H1 (cell line): Measurements from ENCODE around the gene GLCE. TPM values are rescaled to one million over a fixed set of nuclear protein-coding genes. Genes with fewer than 3 reads are reported as not detected.

Experiments
- CTCF ChIA-PET: fragments of 300-600 bp; sonication (Branson Sonifier 250); formaldehyde crosslinking; loops from one replicate; lab custom pipeline; 2021; ENCODE audit not compliant: partially characterized antibody; lab: Charles Lee
- POLR2A ChIA-PET: fragments of 300-600 bp; sonication (Branson Sonifier 250); formaldehyde crosslinking; loops from one replicate; lab custom pipeline; 2021; ENCODE audit warnings: inconsistent platforms; ENCODE audit not compliant: partially characterized antibody; lab: Charles Lee
- DNase-seq, 2 experiments: peaks; one replicate each; pipeline versions ENCODE4 v3.0.0 to v3.0.0-alpha.2; 2010 to 2022; ENCODE audit warnings: low spot score in 2 of 2, low read depth in 1 of 2, mixed read lengths in 1 of 2
- FAIRE-seq: peaks from 2 replicates; lab custom pipeline; 2011; peaks lifted over from hg19 to GRCh38; lab: Jason Lieb, UNC
- H2AFZ ChIP-seq: 2 replicates; pipeline ENCODE4 v1.8.1; 2012; ENCODE audit warnings: low read length, inconsistent platforms
- H2AK5ac ChIP-seq: 2 replicates; pipeline ENCODE4 v1.6.1; 2013; ENCODE audit warnings: low read depth, low read length
- H2BK120ac ChIP-seq: replicated peaks from 2 replicates; pipeline ENCODE3; 2013; ENCODE audit warnings: low read depth, low read length, inconsistent platforms
- H2BK12ac ChIP-seq: 2 replicates; pipeline ENCODE4 v1.6.1; 2013; ENCODE audit warnings: low read depth, low read length
- H2BK15ac ChIP-seq: 2 replicates; pipeline ENCODE4 v1.6.1; 2013; ENCODE audit warnings: low read length
- H2BK20ac ChIP-seq: 2 replicates; pipeline ENCODE4 v1.6.1; 2013; ENCODE audit warnings: low read length
- H2BK5ac ChIP-seq: 2 replicates; pipeline ENCODE4 v1.6.1; 2013; ENCODE audit warnings: low read depth, low read length
- H3K14ac ChIP-seq: 2 replicates; pipeline ENCODE4 v1.6.1; 2013; ENCODE audit warnings: inconsistent platforms; ENCODE audit not compliant: insufficient read length
- H3K18ac ChIP-seq: 2 replicates; pipeline ENCODE4 v1.6.1; 2013; ENCODE audit warnings: low read length; ENCODE audit errors: extremely low read depth
- H3K23ac ChIP-seq: 2 replicates; pipeline ENCODE4 v1.6.1; 2013; ENCODE audit warnings: inconsistent platforms; ENCODE audit not compliant: insufficient read length
- H3K23me2 ChIP-seq: 2 replicates; pipeline ENCODE4 v1.6.1; 2013; ENCODE audit warnings: low read depth, low read length
- H3K27ac ChIP-seq: 2 replicates; pipeline ENCODE4 v1.6.1; 2011; ENCODE audit warnings: low read depth, low read length, inconsistent platforms
- H3K27me3 ChIP-seq, 4 experiments: replicated peaks in 1 of 4; 1 replicate in 1 of 4; 2 replicates in 3 of 4; pipeline versions ENCODE4 v1.6.1 to v1.8.1; 2011 to 2013; ENCODE audit warnings: low read length in 3 of 4, mild to moderate bottlenecking in 3 of 4, inconsistent platforms in 2 of 4, mixed read lengths in 2 of 4, moderate library complexity in 1 of 4; ENCODE audit not compliant: control insufficient read depth in 3 of 4, insufficient read depth in 3 of 4; ENCODE audit errors: extremely low read depth in 1 of 4
- H3K36me3 ChIP-seq, 4 experiments: 2 replicates each; pipeline versions ENCODE4 v1.6.1 to v1.8.1; 2011 to 2013; ENCODE audit warnings: mild to moderate bottlenecking in 4 of 4, low read length in 3 of 4, moderate library complexity in 2 of 4, control low read depth in 1 of 4, inconsistent platforms in 1 of 4; ENCODE audit not compliant: insufficient read depth in 4 of 4, control insufficient read depth in 2 of 4
- H3K4ac ChIP-seq: replicated peaks from 2 replicates; pipeline ENCODE3; 2013; ENCODE audit warnings: low read length, low read depth, mixed read lengths, inconsistent platforms; ENCODE audit not compliant: insufficient read length
- H3K4me1 ChIP-seq, 4 experiments: replicated peaks in 1 of 4; 1 replicate in 1 of 4; 2 replicates in 3 of 4; pipeline versions ENCODE4 v1.6.1 to v1.8.1; 2011 to 2013; ENCODE audit warnings: low read length in 3 of 4, inconsistent platforms in 2 of 4, mixed read lengths in 1 of 4; ENCODE audit not compliant: insufficient read depth in 4 of 4, control insufficient read depth in 3 of 4
- H3K4me2 ChIP-seq, 2 experiments: 2 replicates each; pipeline versions ENCODE4 v1.6.1 to v1.8.1; 2011 to 2013; ENCODE audit warnings: low read depth in 2 of 2, low read length in 2 of 2, control low read depth in 1 of 2, inconsistent platforms in 1 of 2, mild to moderate bottlenecking in 1 of 2; ENCODE audit not compliant: insufficient read depth in 1 of 2
- H3K4me3 ChIP-seq, 4 experiments: fragments of 200-600, 300-600 bp in 1 of 4; sonication (generic), shearing (Covaris generic), sonication (Bioruptor Twin) in 1 of 4; 2 replicates each; pipeline versions ENCODE4 v1.5.1 to v1.8.1; 2011 to 2016; ENCODE audit warnings: low read length in 4 of 4, low read depth in 3 of 4, control low read depth in 2 of 4, inconsistent platforms in 2 of 4, mild to moderate bottlenecking in 2 of 4, mixed read lengths in 1 of 4, moderate library complexity in 1 of 4; ENCODE audit not compliant: insufficient read depth in 2 of 4; ENCODE audit errors: extremely low read depth in 1 of 4
- H3K56ac ChIP-seq: replicated peaks from 2 replicates; pipeline ENCODE3; 2013; ENCODE audit warnings: low read depth, mild to moderate bottlenecking, mixed read lengths, low read length, inconsistent platforms; ENCODE audit not compliant: insufficient read length
- H3K79me1 ChIP-seq: 2 replicates; pipeline ENCODE4 v1.6.1; 2013; ENCODE audit warnings: low read depth, low read length, control low read depth
- H3K79me2 ChIP-seq, 2 experiments: 2 replicates each; pipeline versions ENCODE4 v1.6.1 to v1.8.1; 2012 to 2013; ENCODE audit warnings: low read length in 2 of 2, mild to moderate bottlenecking in 2 of 2, inconsistent platforms in 1 of 2; ENCODE audit not compliant: insufficient read depth in 2 of 2, control insufficient read depth in 1 of 2
- H3K9ac ChIP-seq, 4 experiments: replicated peaks in 1 of 4; 1 replicate in 1 of 4; 2 replicates in 3 of 4; pipeline versions ENCODE4 v1.6.1 to v1.8.1; 2011 to 2013; ENCODE audit warnings: low read depth in 3 of 4, low read length in 3 of 4, control low read depth in 2 of 4, mild to moderate bottlenecking in 2 of 4, moderate library complexity in 2 of 4, inconsistent platforms in 1 of 4; ENCODE audit errors: extremely low read depth in 1 of 4
- H3K9me3 ChIP-seq, 2 experiments: 2 replicates each; pipeline versions ENCODE4 v1.6.1 to v1.8.1; 2012 to 2013; ENCODE audit warnings: mild to moderate bottlenecking in 2 of 2, moderate library complexity in 2 of 2, control low read depth in 1 of 2, inconsistent platforms in 1 of 2, low read depth in 1 of 2, low read length in 1 of 2, mixed read lengths in 1 of 2; ENCODE audit not compliant: insufficient read depth in 2 of 2
- H4K20me1 ChIP-seq, 2 experiments: replicated peaks in 1 of 2; 2 replicates each; pipeline versions ENCODE3 to v1.8.1; 2011 to 2013; ENCODE audit warnings: inconsistent platforms in 2 of 2, low read length in 2 of 2, mild to moderate bottlenecking in 1 of 2; ENCODE audit not compliant: insufficient read depth in 2 of 2, control insufficient read depth in 1 of 2
- H4K5ac ChIP-seq: 2 replicates; pipeline ENCODE4 v1.6.1; 2013; ENCODE audit warnings: low read length, low read depth, mixed read lengths, inconsistent platforms; ENCODE audit not compliant: insufficient read length
- H4K8ac ChIP-seq: 2 replicates; pipeline ENCODE4 v1.8.0; 2013; ENCODE audit warnings: mild to moderate bottlenecking, moderate library complexity, low read length, inconsistent platforms; ENCODE audit not compliant: insufficient read depth; ENCODE audit errors: extremely low read depth
- H4K91ac ChIP-seq: replicated peaks from 2 replicates; pipeline ENCODE3; 2013; ENCODE audit warnings: low read length, mixed read lengths, inconsistent platforms; ENCODE audit not compliant: insufficient read length
- PHF8 ChIP-seq: fragments of 200-600 bp; sonication (generic); conservative IDR thresholded peaks from 2 replicates; pipeline ENCODE4 v1.7.1; 2012; ENCODE audit warnings: low read depth, mild to moderate bottlenecking, inconsistent platforms, low read length, moderate library complexity
- RAD21 ChIP-seq, 2 experiments: IDR thresholded peaks in 1 of 2; conservative IDR thresholded peaks in 1 of 2; 2 replicates each; pipeline ENCODE4 v1.6.1; 2011; ENCODE audit warnings: low read depth in 2 of 2, low read length in 2 of 2, improper control_type of control experiment in 1 of 2, inconsistent platforms in 1 of 2, mild to moderate bottlenecking in 1 of 2, moderate library complexity in 1 of 2
- WGBS, 2 experiments: shearing (Covaris generic) in 1 of 2; methylation state at CpG; one replicate each; pipeline versions ENCODE4 v1.1.6 to v1.1.7; 2013 to 2015; ENCODE audit warnings: low lambda C conversion rate in 2 of 2, mixed read lengths in 2 of 2, inconsistent platforms in 1 of 2, low coverage in 1 of 2, missing lambda C conversion rate in 1 of 2; ENCODE audit not compliant: insufficient replicate concordance in 2 of 2, insufficient coverage in 1 of 2, insufficient read length in 1 of 2; ENCODE audit errors: extremely low coverage in 1 of 2, missing lambda C conversion rate in 1 of 2; 5-methylcytosine and 5-hydroxymethylcytosine counted together
- polyA plus RNA-seq, 7 experiments: library from polyadenylated mRNA; depleted of rRNA in 3 of 7; stranded (reverse) in 5 of 7; unstranded in 2 of 7; fragments of >200 nt in 5 of 7; fragments of 200-250 nt in 2 of 7; gene quantifications; 1 replicate in 5 of 7; 2 replicates in 1 of 7; 4 replicates in 1 of 7; pipeline versions ENCODE4 v1.2.1 to v1.2.3, GENCODE V29; 2011 to 2013; ENCODE audit warnings: missing spikeins in 2 of 7, mixed read lengths in 2 of 7
- total RNA-seq: library from RNA; stranded (reverse); fragmentation: NEBNext Ultra II Directional; extraction: Animal tissue kit (Norgen Biotek cat#: 25700); gene quantifications from 2 replicates; pipeline ENCODE4 v1.2.1, GENCODE V29; 2021
- TF ChIP-seq, protein P1 (sequence below), 3 experiments: IDR thresholded peaks; 1 replicate in 2 of 3; 2 replicates in 1 of 3; pipeline versions ENCODE4 v1.5.1 to v1.6.1; 2011; ENCODE audit warnings: low read length in 3 of 3, mild to moderate bottlenecking in 3 of 3, inconsistent platforms in 2 of 3, low read depth in 1 of 3, moderate library complexity in 1 of 3; ENCODE audit not compliant: insufficient read depth in 1 of 3; ENCODE audit errors: control extremely low read depth in 1 of 3

The GLCE gene
- total and polyA plus RNA-seq, 2 of the 8 experiments (the other 6 are each of a cell fraction or from before 2014, with no cell fraction given) = 17.1 to 22.7 TPM

GRCh38 chr15:69138963-69139362 is 21.5 kb upstream of the GLCE start:
- TF ChIP-seq, protein P1, sequence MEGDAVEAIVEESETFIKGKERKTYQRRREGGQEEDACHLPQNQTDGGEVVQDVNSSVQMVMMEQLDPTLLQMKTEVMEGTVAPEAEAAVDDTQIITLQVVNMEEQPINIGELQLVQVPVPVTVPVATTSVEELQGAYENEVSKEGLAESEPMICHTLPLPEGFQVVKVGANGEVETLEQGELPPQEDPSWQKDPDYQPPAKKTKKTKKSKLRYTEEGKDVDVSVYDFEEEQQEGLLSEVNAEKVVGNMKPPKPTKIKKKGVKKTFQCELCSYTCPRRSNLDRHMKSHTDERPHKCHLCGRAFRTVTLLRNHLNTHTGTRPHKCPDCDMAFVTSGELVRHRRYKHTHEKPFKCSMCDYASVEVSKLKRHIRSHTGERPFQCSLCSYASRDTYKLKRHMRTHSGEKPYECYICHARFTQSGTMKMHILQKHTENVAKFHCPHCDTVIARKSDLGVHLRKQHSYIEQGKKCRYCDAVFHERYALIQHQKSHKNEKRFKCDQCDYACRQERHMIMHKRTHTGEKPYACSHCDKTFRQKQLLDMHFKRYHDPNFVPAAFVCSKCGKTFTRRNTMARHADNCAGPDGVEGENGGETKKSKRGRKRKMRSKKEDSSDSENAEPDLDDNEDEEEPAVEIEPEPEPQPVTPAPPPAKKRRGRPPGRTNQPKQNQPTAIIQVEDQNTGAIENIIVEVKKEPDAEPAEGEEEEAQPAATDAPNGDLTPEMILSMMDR (IDR thresholded peaks at IDR 0.05; ENCODE audit: control extremely low read depth in 1 of 3, insufficient read depth in 1 of 3, low read depth in 1 of 3, low read length in 3 of 3) = peak; percentile 12 to 44 (median 36)
- TF ChIP-seq RAD21 (IDR thresholded peaks at IDR 0.05 in 1 of 2, conservative IDR thresholded peaks at IDR 0.05 in 1 of 2; ENCODE audit: low read depth in 2 of 2, low read length in 2 of 2) = peak; percentile 41 to 61
- no peak for TF ChIP-seq PHF8
- peaks cover 0 to 7% (median 3%) of the 10 kb centered on the region in 4 experiments; a peak in 3 of 7 replicates for H3K4me1 ChIP-seq

More at GRCh38 chr15:69138963-69139362, 21.5 kb upstream of the GLCE start:
- 76% methylated on average over 4 of the region's 4 CpGs; no CpG with 5 or more reads in 1 of the 2 experiments for WGBS, 2 experiments
- Histone ChIP-seq H3K36me3 (no peaks in the 10 kb centered on the region), H3K27ac (no peak overlapping the region), H2BK120ac (no peak overlapping the region), H3K14ac (no peak overlapping the region), H3K23ac (no peak overlapping the region), H3K27me3 (no peaks in the 10 kb centered on the region; a peak in 1 of 7 replicates), H4K91ac (no peak overlapping the region), H3K4me3 (no peak overlapping the region), H2BK12ac (no peak overlapping the region), H3K56ac (no peak overlapping the region), H4K8ac (no peak overlapping the region), H4K20me1 (no peaks in the 10 kb centered on the region), H3K9me3 (no peaks in the 10 kb centered on the region), H2BK15ac (no peak overlapping the region), H3K4ac (no peak overlapping the region), H2AFZ (no peak overlapping the region), H3K9ac (no peak overlapping the region), H3K4me2 (no peak overlapping the region), H3K79me2 (no peaks in the 10 kb centered on the region), H3K18ac (no peak overlapping the region), H4K5ac (no peak overlapping the region), H2AK5ac (no peak overlapping the region), H2BK20ac (no peak overlapping the region), H3K79me1 (no peaks in the 10 kb centered on the region), H3K23me2 (no peaks in the 10 kb centered on the region; the same call in 1 of the 2 replicates), H2BK5ac (no peak overlapping the region)
- no peak for FAIRE-seq
- no peak for DNase-seq
- POLR2A ChIA-PET = interaction anchor here (1.1 to 1.3 kb wide), 2 partner anchors 17 to 49 kb away, joined by 3 read pairs; no protein-coding TSS in a partner anchor
- CTCF ChIA-PET = interaction anchor here (1.0 to 3.1 kb wide), 13 partner anchors 18 to 265 kb away, joined by 3 to 12 read pairs (median 4); partner anchors contain the start of gene GLCE
